Right renal cortex interstitium (tissue), 3 donors: ENCODE data around the gene MKX. TPM values are rescaled to one million over a fixed set of nuclear protein-coding genes. Genes with fewer than 3 reads are reported as not detected.

Experiments used
- DNase-seq, 3 donors: peaks; one replicate each; pipeline ENCODE4 v3.0.0-alpha.2; 2013; ENCODE audit warnings: low read depth in 3 of 3, low spot score in 2 of 3
- polyA plus RNA-seq, 3 donors: library from polyadenylated mRNA; unstranded; fragments of 120-200 nt; gene quantifications; one replicate each; pipeline ENCODE4 v1.2.1, GENCODE V29; 2013; ENCODE audit not compliant: insufficient read length in 3 of 3

MKX gene
- polyA plus RNA-seq, 3 donors = 0.03 to 0.14 (median 0.07) TPM

- no peak for DNase-seq
Observed at GRCh38 chr10:27659786-27660185, 85.8 kb downstream of the MKX start.

- DNase-seq = no peak
Observed at GRCh38 chr10:27658788-27659187, 86.8 kb downstream of the MKX start.

- DNase-seq = no peak
Observed at GRCh38 chr10:27655296-27655695, 90.3 kb downstream of the MKX start.

- DNase-seq = no peak
Observed at GRCh38 chr10:27654284-27654683, 91.3 kb downstream of the MKX start.

GRCh38 chr10:27646604-27647175 lies 98.9 kb downstream of the MKX start:
- no peak for DNase-seq

- DNase-seq = no peak
Observed at GRCh38 chr10:27646194-27646593, 99.4 kb downstream of the MKX start.

- no peak for DNase-seq
Observed at GRCh38 chr10:27644307-27644939, 101.2 kb downstream of the MKX start.

GRCh38 chr10:27643301-27643700 lies 102.3 kb downstream of the MKX start:
- DNase-seq = no peak

- no peak for DNase-seq
Observed at GRCh38 chr10:27642023-27642589, 103.5 kb downstream of the MKX start.

GRCh38 chr10:27638071-27638750 lies 107.4 kb downstream of the MKX start:
- no peak for DNase-seq

- DNase-seq = no peak
Observed at GRCh38 chr10:27637601-27638000, 108.0 kb downstream of the MKX start.

GRCh38 chr10:27636816-27637215 lies 108.8 kb downstream of the MKX start:
- no peak for DNase-seq

GRCh38 chr10:27635699-27636270 lies 109.8 kb downstream of the MKX start:
- DNase-seq = no peak

GRCh38 chr10:27635290-27635689 lies 110.3 kb downstream of the MKX start:
- no peak for DNase-seq

GRCh38 chr10:27628621-27629020 lies 117.0 kb downstream of the MKX start:
- no peak for DNase-seq

- DNase-seq = no peak
Observed at GRCh38 chr10:27626890-27627289, 118.7 kb downstream of the MKX start.

GRCh38 chr10:27625452-27626211 lies 120.0 kb downstream of the MKX start:
- no peak for DNase-seq

GRCh38 chr10:27624941-27625340 lies 120.7 kb downstream of the MKX start:
- DNase-seq = no peak
